Right atrium auricular region (tissue), 2 donors: Measurements from ENCODE around the gene CD300LF. TPM values are rescaled to one million over a fixed set of nuclear protein-coding genes. Genes with fewer than 3 reads are reported as not detected.
A peak's percentile ranks its signal among the peaks of the same experiment; 100 is the strongest.

Experiments used
- DNase-seq: peaks from one replicate; pipeline ENCODE4 v3.0.0-alpha.2; 2019; ENCODE audit warnings: low spot score
- H3K27ac ChIP-seq, 2 donors: fragments of 200-600 bp; sonication (generic); 1 replicate in 1 of 2; 2 replicates in 1 of 2; pipeline ENCODE4 v1.5.1; 2016 to 2019
- H3K27me3 ChIP-seq, 2 donors: fragments of 200-600 bp; sonication (generic); one replicate each; pipeline versions ENCODE4 v1.5.1 to v1.6.0; 2017 to 2019
- H3K36me3 ChIP-seq: fragments of 200-600 bp; sonication (generic); one replicate; pipeline ENCODE4 v1.5.1; 2016
- H3K4me1 ChIP-seq, 2 donors: fragments of 200-600 bp; sonication (generic); one replicate each; pipeline versions ENCODE4 v1.5.1 to v1.6.0; 2017 to 2019
- H3K4me3 ChIP-seq, 2 donors: fragments of 200-600 bp; sonication (generic); 1 replicate in 1 of 2; 2 replicates in 1 of 2; pipeline ENCODE4 v1.5.1; 2017 to 2019; ENCODE audit warnings: mild to moderate bottlenecking in 1 of 2, moderate library complexity in 1 of 2
- H3K9me3 ChIP-seq, 2 donors: fragments of 200-600 bp; sonication (generic); one replicate each; pipeline ENCODE4 v1.5.1; 2019
- CTCF ChIP-seq, 2 donors: fragments of 200-600 bp; sonication (generic); IDR thresholded peaks; one replicate each; pipeline ENCODE4 v1.5.1; 2019; ENCODE audit warnings: antibody characterized with exemption in 2 of 2
- total RNA-seq, 2 donors: library from RNA; depleted of rRNA; stranded (reverse); fragments of >200 nt; gene quantifications; one replicate each; pipeline ENCODE4 v1.1.0, GENCODE V29; 2016

CD300LF gene
- total RNA-seq, 2 donors from 2014 or later = 0.71 TPM; not detected in 1

GRCh38 chr17:74746376-74746775 lies 33.7 kb upstream of the CD300LF start:
- Histone ChIP-seq H3K27me3 (no peaks in the 10 kb centered on the region), H3K9me3 (no peaks in the 10 kb centered on the region), H3K4me3 (no peak overlapping the region), H3K27ac (no peak overlapping the region), H3K4me1 (peaks cover 0 to 49% of the 10 kb centered on the region in 2 donors), H3K36me3 (no peaks in the 10 kb centered on the region)
- DNase-seq = no peak
- TF ChIP-seq CTCF (IDR thresholded peaks at IDR 0.05) = no peak

- Histone ChIP-seq H3K4me3 (no peak overlapping the region), H3K27me3 (no peaks in the 10 kb centered on the region), H3K4me1 (peaks cover 0 to 42% of the 10 kb centered on the region in 2 donors)
These were observed 32.9 kb upstream of the CD300LF start for GRCh38 chr17:74745548-74746177.

GRCh38 chr17:74744714-74745547 lies 32.2 kb upstream of the CD300LF start:
- peaks cover 0 to 34% of the 10 kb centered on the region in 2 donors for H3K4me1 ChIP-seq
- peak; percentile 100 for TF ChIP-seq CTCF (IDR thresholded peaks at IDR 0.05)
- H3K4me3 ChIP-seq = peak overlapping the region in 1 of 2 donors; percentile 30
- no peaks in the 10 kb centered on the region for H3K36me3 ChIP-seq
- no peaks in the 10 kb centered on the region for H3K9me3 ChIP-seq
- H3K27me3 ChIP-seq = no peaks in the 10 kb centered on the region
- DNase-seq = peak; percentile 95
- H3K27ac ChIP-seq = peak overlapping the region; percentile 36 to 60

More at GRCh38 chr17:74745548-74746177, 32.9 kb upstream of the CD300LF start:
- H3K9me3 ChIP-seq = no peaks in the 10 kb centered on the region
- no peak for DNase-seq
- H3K27ac ChIP-seq = no peak overlapping the region
- H3K36me3 ChIP-seq = no peaks in the 10 kb centered on the region
- no peak for TF ChIP-seq CTCF (IDR thresholded peaks at IDR 0.05)

- Histone ChIP-seq H3K4me1 (peaks cover 0 to 28% of the 10 kb centered on the region in 2 donors), H3K4me3 (no peak overlapping the region), H3K27me3 (peaks cover 0 to under 1% of the 10 kb centered on the region in 2 donors), H3K36me3 (no peaks in the 10 kb centered on the region), H3K9me3 (no peaks in the 10 kb centered on the region), H3K27ac (no peak overlapping the region)
- TF ChIP-seq CTCF (IDR thresholded peaks at IDR 0.05) = no peak
- no peak for DNase-seq
These were observed 31.6 kb upstream of the CD300LF start for GRCh38 chr17:74744349-74744713.

DNA sequence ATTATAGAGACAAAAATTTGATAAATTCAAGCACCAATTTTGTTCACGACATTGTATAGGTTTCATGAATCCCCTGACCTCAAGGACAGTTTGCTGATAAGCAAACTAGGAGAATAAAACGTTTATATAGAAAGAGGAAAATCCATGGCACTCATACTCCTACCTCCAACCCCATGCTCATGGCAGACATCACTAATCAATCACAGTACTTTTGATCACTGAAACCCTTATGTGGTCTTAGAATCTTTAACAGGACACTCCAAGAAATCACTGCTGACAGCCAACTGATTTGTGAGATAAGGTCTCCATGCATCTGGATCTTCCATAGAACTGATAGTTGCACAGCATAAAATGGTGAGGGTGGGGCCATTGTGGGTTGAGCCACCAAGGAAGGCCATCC lies 31.0 kb upstream of the CD300LF start:
- TF ChIP-seq CTCF (IDR thresholded peaks at IDR 0.05) = no peak
- H3K4me1 ChIP-seq = peaks cover 0 to 23% of the 10 kb centered on the region in 2 donors
- no peak for DNase-seq
- H3K27me3 ChIP-seq = peaks cover 0 to 4% of the 10 kb centered on the region in 2 donors
- H3K4me3 ChIP-seq = no peak overlapping the region
- no peaks in the 10 kb centered on the region for H3K9me3 ChIP-seq
- H3K36me3 ChIP-seq = no peaks in the 10 kb centered on the region
- H3K27ac ChIP-seq = no peak overlapping the region
